Endothelial cell of umbilical vein (primary cell): ENCODE measurements around the gene CEP250. TPM values are rescaled to one million over a fixed set of nuclear protein-coding genes. Genes with fewer than 3 reads are reported as not detected.

Experiments used
- BruUV-seq: library from RNA; stranded (reverse); fragments of 400-500 nt; replicated peaks from 2 replicates; lab custom pipeline; 2021; lab: Mats Ljungman, UMichigan
- CTCF ChIA-PET: fragments of 300-600, 350-600 bp; sonication (Branson Sonifier 250); formaldehyde crosslinking; loops from one replicate; lab custom pipeline; 2021; ENCODE audit warnings: antibody characterized with exemption, inconsistent platforms; lab: Charles Lee
- POLR2A ChIA-PET: fragments of 300-600, 350-600 bp; sonication (Branson Sonifier 250); formaldehyde crosslinking; loops from one replicate; lab custom pipeline; 2021; ENCODE audit warnings: antibody characterized with exemption, inconsistent platforms; lab: Charles Lee
- DNase-seq: peaks from one replicate; pipeline ENCODE4 v3.0.0-alpha.2; 2011; ENCODE audit warnings: low read depth, low spot score
- FAIRE-seq: peaks from 2 replicates; lab custom pipeline; 2011; peaks lifted over from hg19 to GRCh38; lab: Jason Lieb, UNC
- H2AFZ ChIP-seq: 2 replicates; pipeline ENCODE4 v1.6.0; 2012; ENCODE audit warnings: low read depth, low read length, control low read depth, inconsistent platforms
- H3K27ac ChIP-seq: 2 replicates; pipeline ENCODE4 v1.5.1; 2011; ENCODE audit warnings: low read depth, mild to moderate bottlenecking, control low read depth, low read length, moderate library complexity; ENCODE audit not compliant: insufficient read depth
- H3K27me3 ChIP-seq, 2 experiments: 2 replicates each; pipeline versions ENCODE4 v1.6.0 to v1.6.1; 2011; ENCODE audit warnings: low read length in 2 of 2, mixed read lengths in 1 of 2; ENCODE audit not compliant: control insufficient read depth in 2 of 2, insufficient read depth in 2 of 2
- H3K36me3 ChIP-seq, 2 experiments: 2 replicates in 1 of 2; 3 replicates in 1 of 2; pipeline ENCODE4 v1.5.1; 2011; ENCODE audit warnings: low read length in 2 of 2, mild to moderate bottlenecking in 1 of 2, moderate library complexity in 1 of 2; ENCODE audit not compliant: control insufficient read depth in 2 of 2, insufficient read depth in 2 of 2; ENCODE audit errors: extremely low read depth in 1 of 2
- H3K4me1 ChIP-seq: 3 replicates; pipeline ENCODE4 v1.5.1; 2011; ENCODE audit warnings: mild to moderate bottlenecking, low read length; ENCODE audit not compliant: control insufficient read depth, insufficient read depth; ENCODE audit errors: extremely low read depth
- H3K4me2 ChIP-seq: 2 replicates; pipeline ENCODE4 v1.6.1; 2011; ENCODE audit warnings: low read length, control low read depth, mixed read lengths; ENCODE audit not compliant: insufficient read depth
- H3K4me3 ChIP-seq, 3 experiments: fragments of 200-600 bp in 1 of 3; sonication (generic), shearing (Covaris generic) in 1 of 3; replicated peaks in 1 of 3; 2 replicates each; pipeline ENCODE4 v1.5.1; 2011 to 2016; ENCODE audit warnings: control low read depth in 3 of 3, low read length in 3 of 3, mild to moderate bottlenecking in 2 of 3, inconsistent platforms in 1 of 3, low read depth in 1 of 3, moderate library complexity in 1 of 3; ENCODE audit not compliant: insufficient read depth in 1 of 3
- H3K79me2 ChIP-seq: 2 replicates; pipeline ENCODE4 v1.6.0; 2012; ENCODE audit warnings: low read length, inconsistent platforms; ENCODE audit not compliant: control insufficient read depth, insufficient read depth
- H3K9ac ChIP-seq: replicated peaks from 2 replicates; pipeline ENCODE3; 2011; ENCODE audit warnings: low read length, control low read depth; ENCODE audit not compliant: insufficient read depth; ENCODE audit errors: extremely low read depth
- H3K9me1 ChIP-seq: replicated peaks from 3 replicates; pipeline ENCODE4 v1.6.0; 2011; ENCODE audit warnings: mild to moderate bottlenecking, low read length; ENCODE audit not compliant: control insufficient read depth, insufficient read depth; ENCODE audit errors: extremely low read depth
- H3K9me3 ChIP-seq: replicated peaks from 2 replicates; pipeline ENCODE4 v1.5.1; 2012; ENCODE audit warnings: low read length, inconsistent platforms; ENCODE audit not compliant: control insufficient read depth, insufficient read depth
- H4K20me1 ChIP-seq: replicated peaks from 2 replicates; pipeline ENCODE3; 2011; ENCODE audit warnings: mild to moderate bottlenecking, low read length; ENCODE audit not compliant: control insufficient read depth, insufficient read depth; ENCODE audit errors: extremely low read depth
- CTCF ChIP-seq, 2 donors: IDR thresholded peaks; 1 replicate in 1 of 2; 2 replicates in 1 of 2; pipeline ENCODE4 v1.5.1; 2011; ENCODE audit warnings: low read length in 2 of 2, mild to moderate bottlenecking in 2 of 2, moderate library complexity in 2 of 2, control low read depth in 1 of 2, inconsistent platforms in 1 of 2, low read depth in 1 of 2; ENCODE audit not compliant: insufficient read depth in 1 of 2; ENCODE audit errors: extremely low read depth in 1 of 2
- EZH2 ChIP-seq: IDR thresholded peaks from 2 replicates; pipeline ENCODE4 v1.6.1; 2012; ENCODE audit warnings: borderline replicate concordance, low read depth, mild to moderate bottlenecking, moderate library complexity, low read length, inconsistent platforms; ENCODE audit not compliant: severe bottlenecking
- FOS ChIP-seq: IDR thresholded peaks from 2 replicates; pipeline ENCODE4 v1.6.1; 2011; ENCODE audit warnings: mild to moderate bottlenecking, low read length, moderate library complexity, borderline replicate concordance; ENCODE audit not compliant: insufficient read depth
- GATA2 ChIP-seq: IDR thresholded peaks from 2 replicates; pipeline ENCODE4 v1.7.0; 2011; ENCODE audit warnings: low read depth, mild to moderate bottlenecking, moderate library complexity, mixed read lengths, low read length; ENCODE audit not compliant: insufficient read length, insufficient read depth
- JUN ChIP-seq: IDR thresholded peaks from 2 replicates; pipeline ENCODE4 v1.6.1; 2011; ENCODE audit warnings: borderline replicate concordance, low read depth; ENCODE audit not compliant: insufficient read length, insufficient read depth
- MAX ChIP-seq: IDR thresholded peaks from 2 replicates; pipeline ENCODE4 v1.6.1; 2011; ENCODE audit not compliant: insufficient read depth, insufficient read length
- MYC ChIP-seq: IDR thresholded peaks from one replicate; pipeline ENCODE4 v1.6.1; 2011; ENCODE audit warnings: mild to moderate bottlenecking, low read depth, low read length
- POLR2A ChIP-seq: IDR thresholded peaks from 2 replicates; pipeline ENCODE4 v1.6.1; 2012; ENCODE audit warnings: low read depth, mild to moderate bottlenecking, control low read depth, low read length
- POLR2AphosphoS5 ChIP-seq: IDR thresholded peaks from 2 replicates; pipeline ENCODE4 v1.6.1; 2012; ENCODE audit warnings: low read depth, mild to moderate bottlenecking, control low read depth, low read length, moderate library complexity; ENCODE audit not compliant: insufficient read depth
- dilution Hi-C: fragments of 300-500 bp; cut with MboI; formaldehyde crosslinking; loops from one replicate; pipeline ENCODE4 v1.15.0; 2019; ENCODE audit warnings: low sequenced_read_pairs; ENCODE audit not compliant: extremely low pct_ligation_motif_present
- intact Hi-C: fragments of 100-400 bp; cut with micrococcal nuclease; formaldehyde crosslinking; loops from one replicate; pipeline ENCODE4 v1.10.0; 2022
- polyA plus RNA-seq, 4 experiments: library from polyadenylated mRNA; depleted of rRNA in 3 of 4; stranded (reverse) in 3 of 4; unstranded in 1 of 4; fragments of >200 nt; gene quantifications; 2 replicates each; pipeline versions ENCODE4 v1.2.1 to v1.2.3, GENCODE V29; 2011 to 2012; ENCODE audit warnings: missing spikeins in 1 of 4
- total RNA-seq: library from RNA; stranded (reverse); gene quantifications from 2 replicates; pipeline ENCODE4 v1.2.3, GENCODE V29; 2021

CEP250 gene
- total and polyA plus RNA-seq, 2 donors (not counting 3 experiments of a cell fraction or from before 2014, with no cell fraction given), result 5.3 to 58.9 TPM

GRCh38 chr20:35508493-35509218 is 53.3 kb downstream of the CEP250 start:
- Histone ChIP-seq H3K4me3 (no peak overlapping the region), H3K27me3 (no peaks in the 10 kb centered on the region), H3K9ac (no peak overlapping the region), H3K9me3 (no peaks in the 10 kb centered on the region), H3K9me1 (no peaks in the 10 kb centered on the region), H3K36me3 (peaks cover 0 to 32% of the 10 kb centered on the region in 2 experiments), H3K79me2 (no peaks in the 10 kb centered on the region), H3K4me1 (no peaks in the 10 kb centered on the region), H4K20me1 (no peaks in the 10 kb centered on the region), H2AFZ (no peak overlapping the region), H3K4me2 (no peak overlapping the region), H3K27ac (no peak overlapping the region)
- no TSS peak for BruUV-seq
- ChIA-PET CTCF (interaction anchor here (0.6 kb wide), 1 partner anchor 453 kb away, joined by 3 read pairs; no protein-coding TSS in a partner anchor), POLR2A (no interaction called here)
- no peak for FAIRE-seq
- dilution Hi-C loops (no loop called here), intact Hi-C loops (no loop called here)
- TF ChIP-seq MAX, result no peak
- TF ChIP-seq EZH2, result no peak
- TF ChIP-seq POLR2A, result no peak
- TF ChIP-seq GATA2, result no peak
- TF ChIP-seq FOS, result no peak
- TF ChIP-seq POLR2AphosphoS5, result no peak
- no peak for TF ChIP-seq CTCF (IDR thresholded peaks at IDR 0.05; ENCODE audit: extremely low read depth in 1 of 2, insufficient read depth in 1 of 2, low read depth in 1 of 2, low read length in 2 of 2)
- no peak for TF ChIP-seq MYC
- no peak for TF ChIP-seq JUN
- no peak for DNase-seq
